HG03064 (cell line): Measurements from ENCODE around the gene ENPP4.

Experiments
- ATAC-seq: cut with Tn5 transposase; IDR thresholded peaks from one replicate; pipeline ENCODE4 v1.9.1; 2021; ENCODE audit warnings: low read depth; ENCODE audit not compliant: unreplicated experiment

Gene ENPP4

DNA sequence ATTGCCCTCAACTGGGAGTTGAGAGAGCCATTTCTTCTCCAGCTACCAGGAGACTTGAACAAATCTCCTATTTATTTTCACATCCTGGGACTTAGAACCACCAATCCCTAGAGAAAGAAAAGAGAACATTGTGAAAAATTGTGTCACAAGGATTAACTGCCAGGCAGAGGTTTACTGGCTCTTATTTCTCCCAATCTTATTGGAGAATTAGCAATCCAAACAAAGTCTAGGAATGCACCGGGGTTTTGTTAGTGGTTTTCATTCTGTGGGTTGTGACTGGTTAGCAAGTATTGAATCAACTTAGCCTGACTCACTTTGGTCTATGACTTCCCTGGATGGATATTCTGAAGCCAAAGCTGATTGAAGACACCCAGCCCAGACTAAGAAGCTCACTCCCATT lies 62.2 kb downstream of the ENPP4 start:
- no peak for ATAC-seq
